PFSK-1 (cell line): ENCODE results near the gene TRPM2.

Experiments
- FOXP2 ChIP-seq: optimal IDR thresholded peaks from 2 replicates; pipeline ENCODE3; 2011; ENCODE audit warnings: borderline replicate concordance, control low read depth, inconsistent platforms; ENCODE audit not compliant: insufficient read depth; ENCODE audit errors: extremely low read length, extremely low read depth
- POLR2AphosphoS5 ChIP-seq: IDR thresholded peaks from 2 replicates; pipeline ENCODE4 v1.6.1; 2012; ENCODE audit warnings: low read depth, mild to moderate bottlenecking, control low read depth, low read length, moderate library complexity
- SIN3A ChIP-seq: IDR thresholded peaks from 2 replicates; pipeline ENCODE4 v1.6.1; 2012; ENCODE audit warnings: mild to moderate bottlenecking, low read length, moderate library complexity, borderline replicate concordance; ENCODE audit not compliant: insufficient read depth
- TAF1 ChIP-seq: IDR thresholded peaks from 2 replicates; pipeline ENCODE4 v1.6.1; 2012; ENCODE audit warnings: low read length, control low read depth, borderline replicate concordance; ENCODE audit not compliant: insufficient read depth
- TF ChIP-seq, protein P1 (sequence below), 2 experiments: IDR thresholded peaks; 2 replicates each; pipeline versions ENCODE4 v1.6.1 to v1.8.0; 2011 to 2012; ENCODE audit warnings: low read depth in 2 of 2, low read length in 2 of 2, control low read depth in 1 of 2, inconsistent platforms in 1 of 2, mild to moderate bottlenecking in 1 of 2, moderate library complexity in 1 of 2; ENCODE audit not compliant: insufficient read depth in 1 of 2

TRPM2 gene

DNA sequence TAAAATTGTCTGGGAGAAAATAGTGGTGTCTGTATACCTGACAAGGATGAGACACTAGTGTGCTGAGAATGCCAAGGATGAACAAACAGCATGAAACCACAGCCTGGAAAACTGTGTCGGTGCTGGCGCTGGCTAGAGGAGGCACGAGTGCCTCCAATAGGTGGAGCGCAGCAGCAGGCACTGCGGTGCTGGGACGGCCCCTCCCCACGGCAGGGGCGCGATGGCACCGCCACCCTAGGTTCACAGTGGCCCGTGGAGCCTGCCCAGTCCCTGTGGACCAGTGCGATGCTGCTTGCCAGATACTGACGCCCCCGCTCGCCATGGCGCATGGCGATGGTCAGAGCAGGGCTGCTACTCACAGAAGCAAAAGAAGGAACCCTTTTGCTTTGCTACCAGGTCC is 21.0 kb upstream of the TRPM2 start:
- no peak for TF ChIP-seq POLR2AphosphoS5
- TF ChIP-seq FOXP2, result no peak
- no peak for TF ChIP-seq TAF1
- TF ChIP-seq, protein P1, sequence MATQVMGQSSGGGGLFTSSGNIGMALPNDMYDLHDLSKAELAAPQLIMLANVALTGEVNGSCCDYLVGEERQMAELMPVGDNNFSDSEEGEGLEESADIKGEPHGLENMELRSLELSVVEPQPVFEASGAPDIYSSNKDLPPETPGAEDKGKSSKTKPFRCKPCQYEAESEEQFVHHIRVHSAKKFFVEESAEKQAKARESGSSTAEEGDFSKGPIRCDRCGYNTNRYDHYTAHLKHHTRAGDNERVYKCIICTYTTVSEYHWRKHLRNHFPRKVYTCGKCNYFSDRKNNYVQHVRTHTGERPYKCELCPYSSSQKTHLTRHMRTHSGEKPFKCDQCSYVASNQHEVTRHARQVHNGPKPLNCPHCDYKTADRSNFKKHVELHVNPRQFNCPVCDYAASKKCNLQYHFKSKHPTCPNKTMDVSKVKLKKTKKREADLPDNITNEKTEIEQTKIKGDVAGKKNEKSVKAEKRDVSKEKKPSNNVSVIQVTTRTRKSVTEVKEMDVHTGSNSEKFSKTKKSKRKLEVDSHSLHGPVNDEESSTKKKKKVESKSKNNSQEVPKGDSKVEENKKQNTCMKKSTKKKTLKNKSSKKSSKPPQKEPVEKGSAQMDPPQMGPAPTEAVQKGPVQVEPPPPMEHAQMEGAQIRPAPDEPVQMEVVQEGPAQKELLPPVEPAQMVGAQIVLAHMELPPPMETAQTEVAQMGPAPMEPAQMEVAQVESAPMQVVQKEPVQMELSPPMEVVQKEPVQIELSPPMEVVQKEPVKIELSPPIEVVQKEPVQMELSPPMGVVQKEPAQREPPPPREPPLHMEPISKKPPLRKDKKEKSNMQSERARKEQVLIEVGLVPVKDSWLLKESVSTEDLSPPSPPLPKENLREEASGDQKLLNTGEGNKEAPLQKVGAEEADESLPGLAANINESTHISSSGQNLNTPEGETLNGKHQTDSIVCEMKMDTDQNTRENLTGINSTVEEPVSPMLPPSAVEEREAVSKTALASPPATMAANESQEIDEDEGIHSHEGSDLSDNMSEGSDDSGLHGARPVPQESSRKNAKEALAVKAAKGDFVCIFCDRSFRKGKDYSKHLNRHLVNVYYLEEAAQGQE (IDR thresholded peaks at IDR 0.05; ENCODE audit: insufficient read depth in 1 of 2, low read depth in 2 of 2, low read length in 2 of 2), result no peak
- no peak for TF ChIP-seq SIN3A

DNA sequence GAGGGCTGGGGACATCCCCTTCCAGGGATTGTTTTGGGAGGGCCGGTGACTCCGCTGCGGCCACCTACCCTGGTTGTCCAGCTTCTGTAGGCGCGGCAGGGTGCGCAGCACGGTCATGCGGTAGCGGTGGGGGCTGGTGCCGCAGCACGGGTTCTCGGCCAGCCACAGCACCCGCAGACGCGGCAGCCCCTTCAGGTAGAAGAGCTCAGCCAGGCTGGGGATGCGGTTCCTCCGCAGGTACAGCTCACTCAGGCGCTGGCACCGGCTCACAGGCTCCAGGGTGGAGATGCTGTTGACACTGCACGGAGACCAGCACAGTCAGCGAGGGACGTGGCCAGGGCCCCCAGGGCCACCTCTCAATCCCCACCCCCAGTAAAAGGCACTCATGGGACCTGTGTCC is 20.5 kb upstream of the TRPM2 start:
- no peak for TF ChIP-seq FOXP2
- no peak for TF ChIP-seq TAF1

DNA sequence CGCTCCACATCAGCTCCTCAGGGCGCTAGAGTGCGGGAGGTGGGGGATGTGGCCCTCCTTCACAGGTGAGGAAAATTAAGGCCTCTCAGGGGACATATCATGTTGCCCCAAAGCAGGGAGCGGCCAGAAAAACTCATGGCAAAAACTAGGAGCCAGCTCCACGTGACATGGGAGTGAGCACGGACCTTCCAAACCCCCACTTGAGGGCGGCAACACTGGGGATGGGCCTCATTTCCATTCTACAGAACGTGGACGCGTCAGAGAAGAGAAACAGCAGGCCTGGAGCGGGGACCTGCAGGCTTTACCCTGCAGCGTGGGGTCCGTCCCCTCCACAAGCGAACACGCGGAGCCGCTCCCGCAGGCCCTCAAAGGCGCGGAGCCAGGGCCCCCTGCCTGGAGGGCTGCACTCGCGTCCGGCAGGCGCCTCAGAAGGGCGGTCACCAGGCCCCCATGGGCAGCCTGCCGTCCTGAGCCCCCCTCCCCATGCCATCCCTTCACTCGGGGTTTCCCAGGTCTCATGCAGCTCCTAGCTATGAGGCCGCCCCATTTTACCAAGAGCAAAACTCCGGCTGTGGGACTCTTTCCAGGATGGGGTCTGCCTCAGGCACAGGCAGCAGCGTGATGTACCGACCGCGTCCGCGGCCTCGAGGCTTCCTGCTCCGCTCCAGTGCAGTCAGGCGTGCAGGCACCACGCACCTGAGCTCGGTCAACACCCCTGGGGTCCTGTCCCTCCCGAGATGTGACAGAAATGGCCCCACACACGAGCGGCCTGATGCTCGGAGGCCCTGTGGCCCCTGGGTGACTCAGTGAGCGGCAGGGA is 19.7 kb upstream of the TRPM2 start:
- no peak for TF ChIP-seq SIN3A
- TF ChIP-seq FOXP2, result no peak
- TF ChIP-seq, protein P1 (IDR thresholded peaks at IDR 0.05; ENCODE audit: insufficient read depth in 1 of 2, low read depth in 2 of 2, low read length in 2 of 2), result no peak
- TF ChIP-seq POLR2AphosphoS5, result no peak
- no peak for TF ChIP-seq TAF1

DNA sequence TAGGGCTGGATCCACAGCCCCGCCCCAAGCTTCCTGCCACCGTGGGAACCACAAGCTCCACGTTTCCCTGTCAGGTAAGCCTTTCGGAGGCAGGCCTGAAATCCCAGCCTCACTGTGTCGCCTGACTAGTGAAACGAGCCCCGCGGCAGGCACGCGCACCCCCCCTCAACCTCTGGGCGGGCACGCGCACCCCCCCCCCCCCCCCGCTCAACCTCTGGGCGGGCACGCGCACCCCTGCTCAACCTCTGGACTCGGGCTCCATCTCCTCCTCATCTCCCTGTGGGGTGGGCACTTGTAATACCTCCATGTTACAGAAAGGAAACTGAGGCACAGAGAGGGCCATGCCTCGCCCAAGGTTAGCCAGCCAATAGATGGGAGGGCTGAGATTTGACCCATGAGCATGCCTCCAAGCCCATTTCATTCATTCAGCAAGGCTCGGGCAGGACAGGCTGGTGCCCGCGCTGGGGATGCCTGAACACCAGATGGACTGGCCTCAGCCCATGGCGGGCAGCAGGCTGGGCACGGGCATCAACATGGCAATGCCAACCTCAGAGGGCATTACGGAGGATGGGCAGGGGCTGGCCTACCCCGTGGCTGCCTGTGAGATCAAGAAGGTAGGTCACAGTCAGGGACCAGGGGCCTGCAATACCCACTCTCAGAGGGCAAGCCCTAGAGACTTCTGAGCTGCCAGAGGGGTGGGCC is 18.9 kb upstream of the TRPM2 start:
- TF ChIP-seq, protein P1 (IDR thresholded peaks at IDR 0.05; ENCODE audit: insufficient read depth in 1 of 2, low read depth in 2 of 2, low read length in 2 of 2), result no peak
- no peak for TF ChIP-seq SIN3A
- no peak for TF ChIP-seq FOXP2

DNA sequence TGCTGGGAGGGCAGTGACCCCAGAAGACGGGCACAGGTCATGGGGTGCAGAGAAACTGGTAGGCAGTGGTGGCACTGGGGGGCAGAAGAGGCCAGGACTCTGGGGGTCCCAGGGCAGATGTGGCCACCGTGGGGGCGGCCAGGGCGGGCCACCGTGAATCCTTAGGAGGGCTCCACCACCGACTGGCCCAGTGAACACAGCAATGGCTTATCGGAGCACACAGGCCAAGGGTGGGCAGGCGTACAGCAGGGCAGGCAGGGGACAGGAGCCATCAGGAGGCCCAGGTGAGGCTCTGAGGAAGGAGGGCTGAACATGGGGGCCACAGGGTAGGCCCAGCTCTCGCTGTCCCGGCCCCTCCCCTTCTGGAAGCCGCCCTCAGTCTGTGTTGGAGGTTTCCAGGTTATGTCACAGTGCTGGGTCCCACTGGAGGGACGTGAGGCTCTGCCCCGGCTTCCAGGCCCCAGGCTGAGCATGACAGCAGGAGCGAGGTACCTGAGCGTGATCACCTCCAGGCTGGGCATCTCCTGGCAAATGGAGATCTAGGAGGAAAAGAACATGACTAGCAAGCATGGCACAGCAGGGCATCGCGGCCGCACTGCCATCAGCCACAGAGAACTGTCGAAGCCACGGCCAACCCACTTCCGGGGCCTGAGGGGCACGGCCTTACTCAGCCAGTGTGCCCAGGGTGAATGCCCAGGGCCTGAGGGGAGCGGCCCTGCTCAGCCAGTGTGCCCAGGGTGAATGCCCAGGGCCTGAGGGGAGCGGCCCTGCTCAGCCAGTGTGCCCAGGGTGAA is 18.0 kb upstream of the TRPM2 start:
- TF ChIP-seq SIN3A (no peak), POLR2AphosphoS5 (no peak)
